DMS114 treated with DMSO at 0.1 percent for 48 hours (cell line): Measurements from ENCODE around the gene GET4.

Experiments
- DNase-seq: peaks from one replicate; lab custom pipeline; 2025; ENCODE audit not compliant: unreplicated experiment; lab: John Stamatoyannopoulos, UW

The GET4 gene

GRCh38 chr7:945556-946255 lies 69.4 kb downstream of the GET4 start:
- no peak for DNase-seq
